D721Med (cell line): ENCODE measurements around the gene DNAJC12.

Experiments
- DNase-seq: peaks from one replicate; pipeline ENCODE4 v3.0.0; 2011; ENCODE audit warnings: low spot score; ENCODE audit not compliant: insufficient read length
- FAIRE-seq: peaks from 2 replicates; lab custom pipeline; 2011; peaks lifted over from hg19 to GRCh38; lab: Jason Lieb, UNC
- TF ChIP-seq, protein P1 (sequence below): IDR thresholded peaks from 2 replicates; pipeline ENCODE4 v1.5.1; 2012; ENCODE audit warnings: mild to moderate bottlenecking, control low read depth; ENCODE audit not compliant: insufficient read depth; ENCODE audit errors: missing control alignments

DNAJC12 gene

DNA sequence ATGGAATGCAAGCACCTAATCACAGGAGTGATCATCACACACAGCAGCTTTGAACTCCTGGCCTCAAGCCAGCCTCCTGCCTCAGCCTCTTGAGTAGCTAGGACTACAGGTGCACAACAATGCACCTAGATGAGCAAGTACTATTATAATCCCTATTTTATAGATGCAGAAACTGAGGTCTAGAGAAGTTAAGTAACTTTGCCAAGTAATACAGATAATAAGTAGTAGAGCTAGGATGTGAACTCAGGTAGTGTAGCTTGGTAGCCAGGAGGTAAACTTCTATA, 33.7 kb downstream of the DNAJC12 start:
- no peak for FAIRE-seq
- TF ChIP-seq, protein P1, sequence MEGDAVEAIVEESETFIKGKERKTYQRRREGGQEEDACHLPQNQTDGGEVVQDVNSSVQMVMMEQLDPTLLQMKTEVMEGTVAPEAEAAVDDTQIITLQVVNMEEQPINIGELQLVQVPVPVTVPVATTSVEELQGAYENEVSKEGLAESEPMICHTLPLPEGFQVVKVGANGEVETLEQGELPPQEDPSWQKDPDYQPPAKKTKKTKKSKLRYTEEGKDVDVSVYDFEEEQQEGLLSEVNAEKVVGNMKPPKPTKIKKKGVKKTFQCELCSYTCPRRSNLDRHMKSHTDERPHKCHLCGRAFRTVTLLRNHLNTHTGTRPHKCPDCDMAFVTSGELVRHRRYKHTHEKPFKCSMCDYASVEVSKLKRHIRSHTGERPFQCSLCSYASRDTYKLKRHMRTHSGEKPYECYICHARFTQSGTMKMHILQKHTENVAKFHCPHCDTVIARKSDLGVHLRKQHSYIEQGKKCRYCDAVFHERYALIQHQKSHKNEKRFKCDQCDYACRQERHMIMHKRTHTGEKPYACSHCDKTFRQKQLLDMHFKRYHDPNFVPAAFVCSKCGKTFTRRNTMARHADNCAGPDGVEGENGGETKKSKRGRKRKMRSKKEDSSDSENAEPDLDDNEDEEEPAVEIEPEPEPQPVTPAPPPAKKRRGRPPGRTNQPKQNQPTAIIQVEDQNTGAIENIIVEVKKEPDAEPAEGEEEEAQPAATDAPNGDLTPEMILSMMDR, result no peak
- no peak for DNase-seq

GRCh38 chr10:67803588-67804394, 34.2 kb downstream of the DNAJC12 start:
- FAIRE-seq, result no peak
- TF ChIP-seq, protein P1, result no peak
- no peak for DNase-seq

GRCh38 chr10:67802767-67803538, 35.0 kb downstream of the DNAJC12 start:
- DNase-seq, result no peak
- FAIRE-seq, result no peak
- TF ChIP-seq, protein P1, result no peak

DNA sequence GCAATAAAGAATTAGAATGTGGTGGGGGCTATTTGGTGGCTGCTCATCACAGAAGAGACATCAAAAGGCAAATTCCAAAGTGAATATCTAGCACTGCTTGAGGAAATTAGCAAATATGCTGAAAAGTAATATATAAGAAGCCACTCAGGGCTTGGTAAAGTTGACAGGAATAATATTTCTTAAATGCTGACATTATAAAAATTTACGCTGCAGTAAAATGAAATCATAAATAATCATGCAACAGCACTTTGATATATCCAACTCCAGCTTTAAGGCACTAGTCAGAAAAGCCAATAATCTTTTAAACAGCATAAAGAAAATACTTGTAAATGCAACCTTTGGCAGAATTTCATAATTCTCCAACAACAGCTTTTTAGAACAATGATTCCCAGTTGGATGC, 36.9 kb downstream of the DNAJC12 start:
- TF ChIP-seq, protein P1, result no peak
- FAIRE-seq, result no peak
- DNase-seq, result no peak

GRCh38 chr10:67794909-67795460, 43.0 kb downstream of the DNAJC12 start:
- DNase-seq (no peak), FAIRE-seq (no peak)
- TF ChIP-seq, protein P1, result no peak

GRCh38 chr10:67794256-67794655, 43.7 kb downstream of the DNAJC12 start:
- DNase-seq (no peak), FAIRE-seq (no peak)
- TF ChIP-seq, protein P1, result no peak
